HL-60 (cell line): ENCODE measurements around the gene CENPE.

Source experiments
- GABPA ChIP-seq: IDR thresholded peaks from 2 replicates; pipeline ENCODE4 v1.6.1; 2012; ENCODE audit warnings: low read depth
- POLR2AphosphoS5 ChIP-seq: IDR thresholded peaks from 2 replicates; pipeline ENCODE4 v1.6.1; 2012; ENCODE audit warnings: low read depth
- SPI1 ChIP-seq: IDR thresholded peaks from 2 replicates; pipeline ENCODE4 v1.6.1; 2012; ENCODE audit warnings: low read depth, mild to moderate bottlenecking, borderline replicate concordance
- TF ChIP-seq, protein P1 (sequence below): IDR thresholded peaks from one replicate; pipeline ENCODE4 v1.5.1; 2011; ENCODE audit warnings: low read length, control low read depth, inconsistent platforms; ENCODE audit not compliant: insufficient read depth
- TF ChIP-seq, protein P2 (sequence below): IDR thresholded peaks from 2 replicates; pipeline ENCODE4 v1.6.1; 2012; ENCODE audit warnings: low read depth; ENCODE audit not compliant: insufficient replicate concordance

DNA sequence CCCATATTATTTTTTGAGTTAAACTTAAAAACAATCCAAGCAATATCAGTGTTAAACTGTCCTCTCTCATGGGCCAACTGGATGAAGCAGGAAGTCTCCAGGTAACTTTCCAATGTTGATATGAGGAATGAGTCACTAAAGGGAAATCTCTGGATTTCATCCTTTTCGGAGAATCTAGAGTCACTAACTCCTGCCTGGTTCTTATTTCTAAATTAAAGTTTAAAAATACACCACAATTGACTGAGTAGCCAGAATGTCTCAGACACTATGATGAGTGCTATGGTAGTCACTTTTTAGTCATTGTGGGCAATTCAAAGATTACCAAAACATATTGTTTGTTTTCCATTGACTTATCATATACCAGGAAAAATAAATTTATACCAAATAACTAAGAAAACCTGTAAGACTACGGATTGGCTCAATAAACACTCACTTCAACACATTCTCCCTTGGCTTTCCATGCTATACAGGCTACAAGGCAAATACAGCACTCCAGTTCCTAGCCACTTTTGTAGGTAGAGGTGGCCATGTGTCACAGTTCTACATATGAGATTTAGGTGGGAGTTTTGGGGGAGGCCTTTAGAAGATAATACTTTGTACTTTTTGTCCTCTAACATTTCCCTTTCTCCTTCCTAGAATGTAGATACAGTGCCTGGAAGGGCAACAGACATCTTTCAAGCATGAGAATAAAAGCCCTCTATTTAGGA is 130.1 kb downstream of the CENPE start:
- TF ChIP-seq, protein P1, sequence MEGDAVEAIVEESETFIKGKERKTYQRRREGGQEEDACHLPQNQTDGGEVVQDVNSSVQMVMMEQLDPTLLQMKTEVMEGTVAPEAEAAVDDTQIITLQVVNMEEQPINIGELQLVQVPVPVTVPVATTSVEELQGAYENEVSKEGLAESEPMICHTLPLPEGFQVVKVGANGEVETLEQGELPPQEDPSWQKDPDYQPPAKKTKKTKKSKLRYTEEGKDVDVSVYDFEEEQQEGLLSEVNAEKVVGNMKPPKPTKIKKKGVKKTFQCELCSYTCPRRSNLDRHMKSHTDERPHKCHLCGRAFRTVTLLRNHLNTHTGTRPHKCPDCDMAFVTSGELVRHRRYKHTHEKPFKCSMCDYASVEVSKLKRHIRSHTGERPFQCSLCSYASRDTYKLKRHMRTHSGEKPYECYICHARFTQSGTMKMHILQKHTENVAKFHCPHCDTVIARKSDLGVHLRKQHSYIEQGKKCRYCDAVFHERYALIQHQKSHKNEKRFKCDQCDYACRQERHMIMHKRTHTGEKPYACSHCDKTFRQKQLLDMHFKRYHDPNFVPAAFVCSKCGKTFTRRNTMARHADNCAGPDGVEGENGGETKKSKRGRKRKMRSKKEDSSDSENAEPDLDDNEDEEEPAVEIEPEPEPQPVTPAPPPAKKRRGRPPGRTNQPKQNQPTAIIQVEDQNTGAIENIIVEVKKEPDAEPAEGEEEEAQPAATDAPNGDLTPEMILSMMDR, result no peak
- no peak for TF ChIP-seq POLR2AphosphoS5
- TF ChIP-seq, protein P2, sequence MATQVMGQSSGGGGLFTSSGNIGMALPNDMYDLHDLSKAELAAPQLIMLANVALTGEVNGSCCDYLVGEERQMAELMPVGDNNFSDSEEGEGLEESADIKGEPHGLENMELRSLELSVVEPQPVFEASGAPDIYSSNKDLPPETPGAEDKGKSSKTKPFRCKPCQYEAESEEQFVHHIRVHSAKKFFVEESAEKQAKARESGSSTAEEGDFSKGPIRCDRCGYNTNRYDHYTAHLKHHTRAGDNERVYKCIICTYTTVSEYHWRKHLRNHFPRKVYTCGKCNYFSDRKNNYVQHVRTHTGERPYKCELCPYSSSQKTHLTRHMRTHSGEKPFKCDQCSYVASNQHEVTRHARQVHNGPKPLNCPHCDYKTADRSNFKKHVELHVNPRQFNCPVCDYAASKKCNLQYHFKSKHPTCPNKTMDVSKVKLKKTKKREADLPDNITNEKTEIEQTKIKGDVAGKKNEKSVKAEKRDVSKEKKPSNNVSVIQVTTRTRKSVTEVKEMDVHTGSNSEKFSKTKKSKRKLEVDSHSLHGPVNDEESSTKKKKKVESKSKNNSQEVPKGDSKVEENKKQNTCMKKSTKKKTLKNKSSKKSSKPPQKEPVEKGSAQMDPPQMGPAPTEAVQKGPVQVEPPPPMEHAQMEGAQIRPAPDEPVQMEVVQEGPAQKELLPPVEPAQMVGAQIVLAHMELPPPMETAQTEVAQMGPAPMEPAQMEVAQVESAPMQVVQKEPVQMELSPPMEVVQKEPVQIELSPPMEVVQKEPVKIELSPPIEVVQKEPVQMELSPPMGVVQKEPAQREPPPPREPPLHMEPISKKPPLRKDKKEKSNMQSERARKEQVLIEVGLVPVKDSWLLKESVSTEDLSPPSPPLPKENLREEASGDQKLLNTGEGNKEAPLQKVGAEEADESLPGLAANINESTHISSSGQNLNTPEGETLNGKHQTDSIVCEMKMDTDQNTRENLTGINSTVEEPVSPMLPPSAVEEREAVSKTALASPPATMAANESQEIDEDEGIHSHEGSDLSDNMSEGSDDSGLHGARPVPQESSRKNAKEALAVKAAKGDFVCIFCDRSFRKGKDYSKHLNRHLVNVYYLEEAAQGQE, result no peak
- TF ChIP-seq GABPA, result no peak
- TF ChIP-seq SPI1, result no peak
